ENCODE measurements around the gene AUNIP. TPM values are rescaled to one million over a fixed set of nuclear protein-coding genes. Genes with fewer than 3 reads are reported as not detected.

The AUNIP gene
- total RNA-seq, 1 experiment from 2014 or later, result 11.0 TPM

DNA sequence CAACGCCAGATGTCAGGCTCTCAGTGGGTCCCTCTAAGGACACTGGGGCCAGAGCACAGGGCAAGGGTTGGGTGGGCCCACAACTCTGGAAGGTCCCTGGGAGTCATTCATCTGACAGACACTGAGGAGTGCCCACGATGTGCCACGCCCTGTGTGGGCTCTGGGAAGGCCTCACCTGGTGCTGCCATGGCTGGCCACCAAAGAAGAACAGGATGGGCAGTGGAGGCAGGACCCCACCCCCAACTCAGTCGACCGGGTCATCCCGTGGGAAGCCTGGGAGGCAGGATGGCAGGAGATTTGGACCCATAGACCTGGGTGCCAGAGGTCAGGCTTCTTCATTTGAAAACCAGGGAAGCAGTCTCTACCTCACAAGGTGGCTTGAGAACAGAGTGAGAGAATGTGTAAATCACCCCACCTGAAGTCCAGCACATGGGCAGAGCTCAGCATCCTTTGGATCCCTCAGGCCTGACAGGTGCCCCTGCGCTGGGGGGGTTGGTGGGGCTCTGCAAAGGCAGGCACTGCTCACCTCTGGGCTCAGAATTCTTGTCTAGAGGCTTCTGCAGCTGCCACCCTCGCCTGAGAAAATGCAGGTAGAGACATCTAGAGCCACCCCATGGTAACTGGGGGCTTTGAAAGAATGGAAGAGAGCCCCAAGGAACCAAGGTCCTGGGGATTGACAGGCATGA is 60.4 kb downstream of the AUNIP start:
- H3K9me3 ChIP-seq (ENCODE audit: insufficient read depth, low read depth), result no peaks in the 10 kb centered on the region
- no peaks in the 10 kb centered on the region for H3K27me3 ChIP-seq (ENCODE audit: insufficient read depth, low read depth)
- no peaks in the 10 kb centered on the region for H3K79me2 ChIP-seq (ENCODE audit: low read depth)
- H3K4me2 ChIP-seq, result no peak overlapping the region
- no peak overlapping the region for H2AFZ ChIP-seq
- TF ChIP-seq EZH2 (IDR thresholded peaks at IDR 0.05; ENCODE audit: low read depth), result no peak
- TF ChIP-seq, protein P1, sequence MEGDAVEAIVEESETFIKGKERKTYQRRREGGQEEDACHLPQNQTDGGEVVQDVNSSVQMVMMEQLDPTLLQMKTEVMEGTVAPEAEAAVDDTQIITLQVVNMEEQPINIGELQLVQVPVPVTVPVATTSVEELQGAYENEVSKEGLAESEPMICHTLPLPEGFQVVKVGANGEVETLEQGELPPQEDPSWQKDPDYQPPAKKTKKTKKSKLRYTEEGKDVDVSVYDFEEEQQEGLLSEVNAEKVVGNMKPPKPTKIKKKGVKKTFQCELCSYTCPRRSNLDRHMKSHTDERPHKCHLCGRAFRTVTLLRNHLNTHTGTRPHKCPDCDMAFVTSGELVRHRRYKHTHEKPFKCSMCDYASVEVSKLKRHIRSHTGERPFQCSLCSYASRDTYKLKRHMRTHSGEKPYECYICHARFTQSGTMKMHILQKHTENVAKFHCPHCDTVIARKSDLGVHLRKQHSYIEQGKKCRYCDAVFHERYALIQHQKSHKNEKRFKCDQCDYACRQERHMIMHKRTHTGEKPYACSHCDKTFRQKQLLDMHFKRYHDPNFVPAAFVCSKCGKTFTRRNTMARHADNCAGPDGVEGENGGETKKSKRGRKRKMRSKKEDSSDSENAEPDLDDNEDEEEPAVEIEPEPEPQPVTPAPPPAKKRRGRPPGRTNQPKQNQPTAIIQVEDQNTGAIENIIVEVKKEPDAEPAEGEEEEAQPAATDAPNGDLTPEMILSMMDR (conservative IDR thresholded peaks at IDR 0.05), result no peak
- DNase-seq, result no peak
- no peak overlapping the region for H3K27ac ChIP-seq
- POLR2A ChIA-PET (ENCODE audit: unreplicated experiment), result no interaction called here
- no TSS peak for BruUV-seq (replicated peaks)
- H3K9me2 ChIP-seq (ENCODE audit: insufficient read depth), result no peaks in the 10 kb centered on the region
- CTCF ChIA-PET, result no interaction called here
- intact Hi-C loops (cut with micrococcal nuclease; ENCODE audit: unreplicated experiment), result loop anchor here (5.0 to 10.0 kb wide), 2 partner anchors 94 to 277 kb away; no protein-coding TSS in a partner anchor
- no peaks in the 10 kb centered on the region for H4K20me1 ChIP-seq (ENCODE audit: insufficient read depth)
- no peaks in the 10 kb centered on the region for H3K36me3 ChIP-seq (ENCODE audit: low read depth)
- no peaks in the 10 kb centered on the region for H3K4me1 ChIP-seq (replicated peaks; ENCODE audit: insufficient read depth)
- H3F3A ChIP-seq (ENCODE audit: insufficient read depth, low read depth), result no peaks in the 10 kb centered on the region
- H3K4me3 ChIP-seq, result no peak overlapping the region

DNA sequence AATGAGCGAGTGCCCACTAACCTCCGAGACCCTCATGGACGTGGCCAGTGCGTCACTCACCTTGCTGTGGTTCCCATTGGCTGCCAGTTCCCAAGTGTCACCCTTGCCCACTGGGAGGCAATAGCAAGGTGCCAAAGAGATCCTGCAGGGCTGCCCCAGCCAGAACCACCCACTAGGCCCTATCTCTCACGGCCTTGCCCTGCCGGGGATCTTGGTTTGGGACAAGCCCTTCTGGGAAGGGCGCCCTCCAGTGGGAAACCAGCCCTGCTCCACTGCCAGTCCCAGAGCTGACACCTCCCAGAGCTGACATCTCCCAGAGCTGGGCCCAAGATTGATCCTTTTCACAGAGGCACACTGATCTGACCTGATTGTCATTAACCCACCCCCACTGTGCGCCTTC is 61.3 kb downstream of the AUNIP start:
- peak in 1 of 2 experiments; percentile 35 for DNase-seq
- Histone ChIP-seq H3K79me2 (ENCODE audit: low read depth) (no peaks in the 10 kb centered on the region), H3K27ac (no peak overlapping the region), H4K20me1 (ENCODE audit: insufficient read depth) (no peaks in the 10 kb centered on the region), H3K9me3 (ENCODE audit: insufficient read depth, low read depth) (no peaks in the 10 kb centered on the region), H3F3A (ENCODE audit: insufficient read depth, low read depth) (no peaks in the 10 kb centered on the region), H3K4me3 (no peak overlapping the region), H3K4me2 (no peak overlapping the region), H3K36me3 (ENCODE audit: low read depth) (no peaks in the 10 kb centered on the region), H3K9me2 (ENCODE audit: insufficient read depth) (no peaks in the 10 kb centered on the region), H2AFZ (no peak overlapping the region), H3K4me1 (replicated peaks; ENCODE audit: insufficient read depth) (no peaks in the 10 kb centered on the region), H3K27me3 (ENCODE audit: insufficient read depth, low read depth) (no peaks in the 10 kb centered on the region)
- intact Hi-C loops (cut with micrococcal nuclease; ENCODE audit: unreplicated experiment), result loop anchor here (2.0 to 10.0 kb wide), 5 partner anchors 93 to 293 kb away; no protein-coding TSS in a partner anchor
- POLR2A ChIA-PET (ENCODE audit: unreplicated experiment), result no interaction called here
- CTCF ChIA-PET, result interaction anchor here (0.6 kb wide), 2 partner anchors 83 to 607 kb away, joined by 3 to 9 read pairs; no protein-coding TSS in a partner anchor
- BruUV-seq (replicated peaks), result no TSS peak
- no peak for TF ChIP-seq EZH2 (IDR thresholded peaks at IDR 0.05; ENCODE audit: low read depth)
- TF ChIP-seq, protein P1 (conservative IDR thresholded peaks at IDR 0.05), result 0 out of 2 replicates have a peak, but pooled peaks have one; percentile 27

DNA sequence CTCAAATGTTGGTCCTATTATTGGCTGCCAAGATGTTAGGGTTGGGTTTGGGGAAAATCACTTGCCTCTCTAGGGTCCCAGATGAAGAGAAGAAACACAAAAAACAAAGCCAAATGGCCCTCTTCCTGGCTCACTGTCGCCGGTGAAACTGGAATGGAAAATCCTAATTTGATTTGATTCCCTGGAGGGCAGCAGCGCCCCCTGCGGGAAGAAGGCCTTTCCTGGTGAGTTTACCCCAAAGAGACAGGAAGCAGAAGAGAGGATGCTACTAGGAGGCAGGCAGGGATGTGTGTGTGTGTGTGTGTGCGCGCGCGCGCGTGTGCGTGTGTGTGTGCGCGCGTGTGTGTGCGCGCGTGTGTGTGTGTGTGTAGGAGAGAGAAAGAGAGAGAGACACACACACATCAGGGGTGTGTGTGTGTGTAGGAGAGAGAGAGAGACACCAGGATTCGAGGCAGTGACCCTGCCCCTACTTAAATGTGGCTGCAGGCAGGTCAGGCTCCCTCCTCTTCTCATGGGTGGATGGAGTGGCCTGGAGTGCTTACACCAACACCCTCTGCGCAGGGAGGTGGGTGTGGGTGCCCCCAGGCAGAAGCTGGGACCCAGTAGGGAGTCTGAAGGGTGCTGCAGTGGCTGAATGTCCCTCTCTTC is 62.3 kb downstream of the AUNIP start:
- no peaks in the 10 kb centered on the region for H3K36me3 ChIP-seq (ENCODE audit: low read depth)
- ChIA-PET POLR2A (ENCODE audit: unreplicated experiment) (no interaction called here), CTCF (interaction anchor here (0.6 kb wide), 1 partner anchor 8 kb away, joined by 3 read pairs; no protein-coding TSS in a partner anchor)
- no peak overlapping the region for H3K27ac ChIP-seq
- no peaks in the 10 kb centered on the region for H3K4me1 ChIP-seq (replicated peaks; ENCODE audit: insufficient read depth)
- TF ChIP-seq EZH2 (IDR thresholded peaks at IDR 0.05; ENCODE audit: low read depth), result no peak
- TF ChIP-seq, protein P1 (conservative IDR thresholded peaks at IDR 0.05), result peak; percentile 77
- H3K9me3 ChIP-seq (ENCODE audit: insufficient read depth, low read depth), result no peaks in the 10 kb centered on the region
- H3K4me3 ChIP-seq, result no peak overlapping the region
- no TSS peak for BruUV-seq (replicated peaks)
- intact Hi-C loops (cut with micrococcal nuclease; ENCODE audit: unreplicated experiment), result loop anchor here (2.0 to 10.0 kb wide), 5 partner anchors 92 to 292 kb away; no protein-coding TSS in a partner anchor
- DNase-seq, result peak in 1 of 2 experiments; percentile 75
- no peak overlapping the region for H2AFZ ChIP-seq
- no peaks in the 10 kb centered on the region for H3F3A ChIP-seq (ENCODE audit: insufficient read depth, low read depth)
- H4K20me1 ChIP-seq (ENCODE audit: insufficient read depth), result no peaks in the 10 kb centered on the region
- no peak overlapping the region for H3K4me2 ChIP-seq
- H3K79me2 ChIP-seq (ENCODE audit: low read depth), result no peaks in the 10 kb centered on the region
- no peaks in the 10 kb centered on the region for H3K9me2 ChIP-seq (ENCODE audit: insufficient read depth)
- H3K27me3 ChIP-seq (ENCODE audit: insufficient read depth, low read depth), result no peaks in the 10 kb centered on the region

All from PC-9 (cell line).